Measurements from ENCODE around the gene SKA2. TPM values are rescaled to one million over a fixed set of nuclear protein-coding genes. Genes with fewer than 3 reads are reported as not detected.
A peak's percentile ranks its signal among the peaks of the same experiment; 100 is the strongest.

The SKA2 gene
- total RNA-seq, 1 donor from 2014 or later, result 46.2 TPM

DNA sequence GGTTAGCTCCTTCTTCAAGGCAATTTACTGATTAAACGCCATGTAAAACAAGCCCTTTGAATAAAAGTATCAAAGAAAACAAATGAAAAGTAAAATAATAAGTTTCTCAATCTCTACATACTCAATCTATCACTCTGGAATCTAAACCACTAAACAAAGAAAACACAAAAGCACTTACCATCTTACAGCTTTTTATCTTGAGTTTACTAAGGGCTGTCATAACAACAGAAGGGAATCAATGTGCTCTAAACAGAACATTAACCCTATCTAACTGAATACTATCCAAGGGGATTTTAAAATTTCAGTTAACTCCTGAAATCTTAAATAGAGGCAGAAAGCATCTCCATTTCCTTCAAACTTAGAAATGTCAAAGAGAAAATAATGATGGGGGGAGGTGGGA is 3.4 kb downstream of the SKA2 start:
- peak overlapping the region; percentile 38 for H3K4me3 Mint-ChIP-seq (ENCODE audit: unreplicated experiment)
- peaks cover 51% of the 10 kb centered on the region for H3K4me1 Mint-ChIP-seq (ENCODE audit: low read depth)
- TF ChIP-seq, protein P1, sequence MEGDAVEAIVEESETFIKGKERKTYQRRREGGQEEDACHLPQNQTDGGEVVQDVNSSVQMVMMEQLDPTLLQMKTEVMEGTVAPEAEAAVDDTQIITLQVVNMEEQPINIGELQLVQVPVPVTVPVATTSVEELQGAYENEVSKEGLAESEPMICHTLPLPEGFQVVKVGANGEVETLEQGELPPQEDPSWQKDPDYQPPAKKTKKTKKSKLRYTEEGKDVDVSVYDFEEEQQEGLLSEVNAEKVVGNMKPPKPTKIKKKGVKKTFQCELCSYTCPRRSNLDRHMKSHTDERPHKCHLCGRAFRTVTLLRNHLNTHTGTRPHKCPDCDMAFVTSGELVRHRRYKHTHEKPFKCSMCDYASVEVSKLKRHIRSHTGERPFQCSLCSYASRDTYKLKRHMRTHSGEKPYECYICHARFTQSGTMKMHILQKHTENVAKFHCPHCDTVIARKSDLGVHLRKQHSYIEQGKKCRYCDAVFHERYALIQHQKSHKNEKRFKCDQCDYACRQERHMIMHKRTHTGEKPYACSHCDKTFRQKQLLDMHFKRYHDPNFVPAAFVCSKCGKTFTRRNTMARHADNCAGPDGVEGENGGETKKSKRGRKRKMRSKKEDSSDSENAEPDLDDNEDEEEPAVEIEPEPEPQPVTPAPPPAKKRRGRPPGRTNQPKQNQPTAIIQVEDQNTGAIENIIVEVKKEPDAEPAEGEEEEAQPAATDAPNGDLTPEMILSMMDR (IDR thresholded peaks at IDR 0.05), result no peak
- H3K27ac Mint-ChIP-seq (ENCODE audit: unreplicated experiment), result no peak overlapping the region
- no peaks in the 10 kb centered on the region for H3K27me3 Mint-ChIP-seq (ENCODE audit: low read depth)
- DNase-seq (ENCODE audit: low spot score), result no peak
- no peaks in the 10 kb centered on the region for H3K9me3 Mint-ChIP-seq (ENCODE audit: low read depth)
- no peaks in the 10 kb centered on the region for H3K36me3 Mint-ChIP-seq (ENCODE audit: low read depth)

DNA sequence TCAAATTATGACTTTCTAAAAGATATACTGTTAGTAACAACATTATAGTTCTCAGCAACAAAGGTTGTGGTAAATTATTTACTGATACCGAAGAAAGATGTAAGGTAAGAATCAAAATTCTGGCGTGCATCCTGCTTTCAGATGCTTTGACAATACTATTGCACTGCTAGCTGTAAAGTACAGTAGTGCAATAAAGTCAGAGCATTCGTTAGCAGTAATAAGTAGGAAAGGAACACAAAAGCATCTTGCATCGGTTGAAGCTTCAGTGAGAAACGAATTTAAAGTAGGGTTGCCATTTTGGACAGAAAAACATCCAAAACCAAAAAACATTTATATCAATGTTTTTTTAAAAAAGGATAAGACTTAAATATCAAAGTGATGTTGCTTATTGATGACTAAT is 4.0 kb downstream of the SKA2 start:
- DNase-seq (ENCODE audit: low spot score), result no peak
- Mint-ChIP-seq H3K4me1 (ENCODE audit: low read depth) (peaks cover 51% of the 10 kb centered on the region), H3K27ac (ENCODE audit: unreplicated experiment) (no peak overlapping the region), H3K36me3 (ENCODE audit: low read depth) (no peaks in the 10 kb centered on the region), H3K9me3 (ENCODE audit: low read depth) (no peaks in the 10 kb centered on the region), H3K4me3 (ENCODE audit: unreplicated experiment) (no peak overlapping the region), H3K27me3 (ENCODE audit: low read depth) (no peaks in the 10 kb centered on the region)
- TF ChIP-seq, protein P1 (IDR thresholded peaks at IDR 0.05), result no peak

DNA sequence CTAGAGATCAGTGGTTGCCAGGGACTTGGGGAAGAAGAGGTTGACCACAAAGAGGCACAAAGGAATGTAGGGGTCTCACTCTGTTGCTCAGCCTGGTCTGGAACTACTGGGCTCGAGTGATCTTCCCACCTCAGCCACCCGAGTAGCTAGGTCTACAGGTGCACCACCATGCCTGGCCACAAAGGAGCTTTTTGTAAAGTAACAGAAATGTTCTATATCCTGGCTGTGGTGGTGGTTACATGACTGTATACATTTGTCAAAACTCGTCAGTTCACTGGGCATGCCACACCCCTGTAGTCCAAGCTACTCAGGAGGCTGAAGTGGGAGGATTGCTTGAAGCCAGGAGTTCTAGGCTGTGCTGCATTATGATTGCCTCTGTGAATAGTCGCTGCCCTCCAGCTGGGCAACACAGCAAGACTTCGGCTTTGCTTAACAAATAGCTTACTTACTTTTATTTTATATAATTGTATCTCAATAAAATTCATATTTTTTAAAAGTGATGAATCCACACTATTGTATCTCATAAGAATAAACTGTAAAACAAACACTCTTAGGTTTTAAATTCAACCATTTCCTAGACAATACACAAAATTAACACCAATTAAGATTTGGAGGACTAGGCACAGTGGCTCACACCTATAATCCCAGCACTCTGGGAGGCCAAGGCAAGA is 5.0 kb downstream of the SKA2 start:
- Mint-ChIP-seq H3K4me3 (ENCODE audit: unreplicated experiment) (no peak overlapping the region), H3K27ac (ENCODE audit: unreplicated experiment) (peak overlapping the region; percentile 66), H3K4me1 (ENCODE audit: low read depth) (peaks cover 53% of the 10 kb centered on the region), H3K27me3 (ENCODE audit: low read depth) (no peaks in the 10 kb centered on the region), H3K36me3 (ENCODE audit: low read depth) (no peaks in the 10 kb centered on the region), H3K9me3 (ENCODE audit: low read depth) (no peaks in the 10 kb centered on the region)
- TF ChIP-seq, protein P1 (IDR thresholded peaks at IDR 0.05), result no peak
- no peak for DNase-seq (ENCODE audit: low spot score)

DNA sequence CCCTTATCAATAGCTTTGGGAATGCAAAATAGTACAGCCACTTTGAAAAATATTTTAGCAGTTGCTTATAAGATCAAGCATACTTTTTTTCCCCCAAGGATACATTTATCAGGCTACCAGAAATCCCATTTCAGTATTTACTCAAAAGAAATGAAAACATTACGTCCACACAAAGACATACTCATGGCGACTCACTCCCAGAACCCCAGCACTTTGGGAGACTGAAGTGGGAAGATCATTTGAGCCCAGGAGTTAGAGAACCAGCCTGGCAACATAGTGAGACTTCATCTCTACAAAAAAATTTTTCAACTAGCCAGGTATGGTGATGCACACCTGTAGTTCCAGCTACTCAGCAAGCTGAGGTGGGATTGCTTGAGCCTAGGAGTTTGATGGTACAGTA is 5.9 kb downstream of the SKA2 start:
- Mint-ChIP-seq H3K36me3 (ENCODE audit: low read depth) (no peaks in the 10 kb centered on the region), H3K27ac (ENCODE audit: unreplicated experiment) (peak overlapping the region; percentile 71), H3K4me3 (ENCODE audit: unreplicated experiment) (no peak overlapping the region), H3K27me3 (ENCODE audit: low read depth) (no peaks in the 10 kb centered on the region), H3K4me1 (ENCODE audit: low read depth) (peaks cover 53% of the 10 kb centered on the region), H3K9me3 (ENCODE audit: low read depth) (no peaks in the 10 kb centered on the region)
- no peak for DNase-seq (ENCODE audit: low spot score)
- TF ChIP-seq, protein P1 (IDR thresholded peaks at IDR 0.05), result no peak

DNA sequence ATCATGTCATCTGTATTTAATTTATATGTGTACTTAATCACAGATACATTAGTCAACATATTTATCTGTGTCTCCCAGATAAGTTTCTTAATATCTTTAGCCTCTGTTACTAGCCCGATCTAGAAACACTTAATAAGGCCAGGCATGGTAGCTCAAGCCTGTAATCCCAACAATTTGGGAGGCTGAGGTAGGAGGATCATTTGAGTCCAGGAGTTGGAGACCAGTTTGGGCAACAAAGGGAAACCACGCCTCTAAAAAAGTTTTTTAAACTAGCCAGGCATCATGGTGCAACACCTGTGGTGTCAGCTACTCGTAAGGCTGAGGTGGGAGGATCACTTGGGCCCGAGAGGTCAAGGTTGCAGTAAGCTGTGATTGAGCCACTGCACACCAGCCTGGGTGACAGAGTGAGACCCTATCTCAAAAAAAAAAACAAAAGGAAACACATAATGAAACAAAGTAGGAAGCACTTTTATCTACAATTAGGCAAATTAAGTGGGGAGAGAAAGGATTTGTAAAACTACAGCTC is 9.4 kb downstream of the SKA2 start:
- no peaks in the 10 kb centered on the region for H3K27me3 Mint-ChIP-seq (ENCODE audit: low read depth)
- H3K36me3 Mint-ChIP-seq (ENCODE audit: low read depth), result no peaks in the 10 kb centered on the region
- H3K27ac Mint-ChIP-seq (ENCODE audit: unreplicated experiment), result no peak overlapping the region
- H3K4me1 Mint-ChIP-seq (ENCODE audit: low read depth), result peaks cover 22% of the 10 kb centered on the region
- no peaks in the 10 kb centered on the region for H3K9me3 Mint-ChIP-seq (ENCODE audit: low read depth)
- TF ChIP-seq, protein P1 (IDR thresholded peaks at IDR 0.05), result no peak
- no peak for DNase-seq (ENCODE audit: low spot score)
- no peak overlapping the region for H3K4me3 Mint-ChIP-seq (ENCODE audit: unreplicated experiment)

Data from chondrocyte (in vitro differentiated cells).